Measurements from ENCODE around the gene RDH13. TPM values are rescaled to one million over a fixed set of nuclear protein-coding genes. Genes with fewer than 3 reads are reported as not detected.

RDH13 gene
- total and polyA plus RNA-seq, 2 of the 8 experiments (the other 6 are each of a cell fraction or from before 2014, with no cell fraction given) = 15.9 to 31.5 TPM

- H3K79me1 ChIP-seq (ENCODE audit: low read depth, low read length) = no peaks in the 10 kb centered on the region; the same call in 1 of the 2 replicates
- H2AK5ac ChIP-seq (ENCODE audit: low read depth, low read length) = no peak overlapping the region
- 0 out of 2 replicates have a peak overlapping the region, but pooled peaks have one; percentile 6 for H3K18ac ChIP-seq (ENCODE audit: extremely low read depth, low read length)
- H3K4me1 ChIP-seq (replicated peaks in 1 of 4; ENCODE audit: control insufficient read depth in 3 of 4, insufficient read depth in 4 of 4, low read length in 3 of 4) = peaks cover 0 to 32% (median 20%) of the 10 kb centered on the region in 4 experiments; a peak in 6 of 7 replicates
- H2BK20ac ChIP-seq (ENCODE audit: low read length) = no peak overlapping the region
- ChIA-PET POLR2A (ENCODE audit: partially characterized antibody) (interaction anchor here (0.5 to 8.7 kb wide), 10 partner anchors 8 to 1218 kb away, joined by 3 to 72 read pairs (median 4); partner anchors contain the start of genes EPS8L1, PPP1R12C and UBE2S), CTCF (ENCODE audit: partially characterized antibody) (interaction anchor here (0.8 to 4.5 kb wide), 15 partner anchors 9 to 206 kb away, joined by 3 to 26 read pairs (median 7); partner anchors contain the start of genes DNAAF3 and RDH13)
- 54% methylated on average over 17 of the region's 17 CpGs; no CpG with 5 or more reads in 1 of the 2 experiments for WGBS, 2 experiments (ENCODE audit: extremely low coverage in 1 of 2, insufficient coverage in 1 of 2, insufficient read length in 1 of 2, insufficient replicate concordance in 2 of 2, low coverage in 1 of 2, low lambda C conversion rate in 2 of 2, missing lambda C conversion rate in 1 of 2)
- FAIRE-seq = no peak
- H3K4me3 ChIP-seq (ENCODE audit: extremely low read depth in 1 of 4, insufficient read depth in 2 of 4, low read depth in 3 of 4, low read length in 4 of 4) = peak overlapping the region; percentile 46 to 84 (median 72)
- H3K56ac ChIP-seq (replicated peaks; ENCODE audit: insufficient read length, low read depth, low read length) = no peak overlapping the region
- no peak overlapping the region; the same call in 1 of the 2 replicates for H2BK5ac ChIP-seq (ENCODE audit: low read depth, low read length)
- H3K27ac ChIP-seq (ENCODE audit: low read depth, low read length) = no peak overlapping the region
- peaks cover 14 to 15% of the 10 kb centered on the region in 2 experiments for H4K20me1 ChIP-seq (replicated peaks in 1 of 2; ENCODE audit: control insufficient read depth in 1 of 2, insufficient read depth in 2 of 2, low read length in 2 of 2)
- peaks cover 21% of the 10 kb centered on the region for H3K23me2 ChIP-seq (ENCODE audit: low read depth, low read length)
- H2BK15ac ChIP-seq (ENCODE audit: low read length) = no peak overlapping the region
- DNase-seq (ENCODE audit: low read depth in 1 of 2, low spot score in 2 of 2) = no peak
- H3K79me2 ChIP-seq (ENCODE audit: control insufficient read depth in 1 of 2, insufficient read depth in 2 of 2, low read length in 2 of 2) = no peaks in the 10 kb centered on the region
- H3K4ac ChIP-seq (replicated peaks; ENCODE audit: insufficient read length, low read depth, low read length) = no peak overlapping the region
- no peak for TF ChIP-seq RFX5 (IDR thresholded peaks at IDR 0.05; ENCODE audit: borderline replicate concordance, low read depth, low read length)
- no peak for TF ChIP-seq EGR1 (IDR thresholded peaks at IDR 0.05; ENCODE audit: borderline replicate concordance, low read depth, low read length)
- TF ChIP-seq POLR2A (IDR thresholded peaks at IDR 0.05; ENCODE audit: control extremely low read depth in 1 of 2, low read depth in 2 of 2, low read length in 2 of 2) = peak in 1 of 2 experiments; percentile 54; a peak in 2 of 3 replicates
- no peak for TF ChIP-seq FOSL1 (IDR thresholded peaks at IDR 0.05; ENCODE audit: insufficient read depth, low read depth, low read length)
- TF ChIP-seq YY1 (IDR thresholded peaks at IDR 0.05; ENCODE audit: low read depth, low read length) = no peak
- TF ChIP-seq TAF7 (optimal IDR thresholded peaks at IDR 0.05; ENCODE audit: borderline replicate concordance, low read depth, low read length) = no peak
- TF ChIP-seq RNF2 (IDR thresholded peaks at IDR 0.05; ENCODE audit: borderline replicate concordance, low read depth, low read length, missing control alignments, poor library complexity, severe bottlenecking) = no peak
- TF ChIP-seq HDAC6 (IDR thresholded peaks at IDR 0.05; ENCODE audit: low read depth, low read length) = no peak
- H2BK120ac ChIP-seq (replicated peaks; ENCODE audit: low read depth, low read length) = no peak overlapping the region
- H3K9ac ChIP-seq (replicated peaks in 1 of 4; ENCODE audit: extremely low read depth in 1 of 4, low read depth in 3 of 4, low read length in 3 of 4) = peak overlapping the region in 2 of 4 experiments; percentile 29 to 30; a peak in 3 of 7 replicates
- peak overlapping the region; percentile 71 to 98 for H3K4me2 ChIP-seq (ENCODE audit: insufficient read depth in 1 of 2, low read depth in 2 of 2, low read length in 2 of 2)
- H2AFZ ChIP-seq (ENCODE audit: low read length) = no peak overlapping the region
- H3K36me3 ChIP-seq (ENCODE audit: control insufficient read depth in 2 of 4, insufficient read depth in 4 of 4, low read length in 3 of 4) = peaks cover 0 to 5% (median 2%) of the 10 kb centered on the region in 4 experiments; a peak in 2 of 8 replicates
- H3K23ac ChIP-seq (ENCODE audit: insufficient read length) = no peak overlapping the region
- H3K9me3 ChIP-seq (ENCODE audit: insufficient read depth in 2 of 2, low read depth in 1 of 2, low read length in 1 of 2) = no peaks in the 10 kb centered on the region
- H2BK12ac ChIP-seq (ENCODE audit: low read depth, low read length) = peak overlapping the region; percentile 55; the same call in 1 of the 2 replicates
- no peak overlapping the region for H3K14ac ChIP-seq (ENCODE audit: insufficient read length)
- H3K27me3 ChIP-seq (replicated peaks in 1 of 4; ENCODE audit: control insufficient read depth in 3 of 4, extremely low read depth in 1 of 4, insufficient read depth in 3 of 4, low read length in 3 of 4) = peaks cover 0 to 3% (median 1%) of the 10 kb centered on the region in 4 experiments; a peak in 3 of 7 replicates
- no peak overlapping the region for H4K8ac ChIP-seq (ENCODE audit: extremely low read depth, insufficient read depth, low read length)
- H4K5ac ChIP-seq (ENCODE audit: insufficient read length, low read depth, low read length) = no peak overlapping the region
- no peak overlapping the region for H4K91ac ChIP-seq (replicated peaks; ENCODE audit: insufficient read length, low read length)
These were observed 24.6 kb upstream of the RDH13 start for GRCh38 chr19:55087542-55087901.
